Ovary (tissue), 3 donors: ENCODE measurements around the gene TRMT61B.
A peak's percentile ranks its signal among the peaks of the same experiment; 100 is the strongest.

Experiments
- CTCF ChIP-seq, 3 donors: fragments of 450-650 bp in 2 of 3; fragments of 200-600 bp in 1 of 3; IDR thresholded peaks; one replicate each; pipeline versions ENCODE4 v1.5.1 to v1.8.0; 2016 to 2022; ENCODE audit warnings: antibody characterized with exemption in 3 of 3, mild to moderate bottlenecking in 1 of 3
- POLR2A ChIP-seq: fragments of 450-650 bp; IDR thresholded peaks from one replicate; pipeline ENCODE4 v1.6.1; 2017; ENCODE audit warnings: antibody characterized with exemption, mild to moderate bottlenecking, moderate library complexity
- donor health status: DM: no; HTN: no; CAD: no.

- TF ChIP-seq CTCF (IDR thresholded peaks at IDR 0.05) (peak in 1 of 3 donors; percentile 35), POLR2A (peak; percentile 69)
Measured at GRCh38 chr2:28894470-28895188, 24.5 kb upstream of the TRMT61B start, which contains the start of gene WDR43.
